HCT116 (cell line): ENCODE data around the gene GSPT1. TPM values are rescaled to one million over a fixed set of nuclear protein-coding genes. Genes with fewer than 3 reads are reported as not detected.

Experiments used
- ATAC-seq: fragments of 200-7000 bp; cut with Tn5 transposase; 2 replicates; pipeline ENCODE4 v1.9.1; 2020; ENCODE audit warnings: mild to moderate bottlenecking, moderate library complexity
- BruUV-seq: library from RNA; stranded (reverse); fragments of 400-500 nt; replicated peaks from 2 replicates; lab custom pipeline; 2021; lab: Mats Ljungman, UMichigan
- CTCF ChIA-PET: fragments of 300-600 bp; sonication (Branson Sonifier 250); formaldehyde crosslinking; loops from one replicate; lab custom pipeline; 2021; ENCODE audit warnings: antibody characterized with exemption; lab: Charles Lee
- POLR2A ChIA-PET: fragments of 300-600, 350-600 bp; sonication (Branson Sonifier 250); formaldehyde crosslinking; loops from one replicate; lab custom pipeline; 2021; ENCODE audit warnings: antibody characterized with exemption; lab: Charles Lee
- RAD21 ChIA-PET, 2 experiments: fragments of 300-600 bp; sonication (Branson Sonifier 250); formaldehyde crosslinking; loops; one replicate each; lab custom pipeline; 2023; ENCODE audit warnings: low total read pairs in 2 of 2; ENCODE audit not compliant: uncharacterized antibody in 2 of 2, unreplicated experiment in 2 of 2, low non-redundant PET in 1 of 2; lab: Charles Lee
- DNase-seq: peaks from one replicate; pipeline ENCODE4 v3.0.0-alpha.2; 2010; ENCODE audit warnings: low read depth, low spot score
- H2AFZ ChIP-seq: fragments of 200-600 bp; shearing (Covaris generic), sonication (generic); 2 replicates; pipeline ENCODE4 v1.6.1; 2017; ENCODE audit warnings: low read depth, mixed run types, mixed read lengths, antibody characterized with exemption, low read length; ENCODE audit not compliant: poor library complexity, severe bottlenecking
- H3K27ac ChIP-seq: 2 replicates; pipeline ENCODE4 v1.5.1; 2012; ENCODE audit warnings: low read depth, low read length
- H3K27me3 ChIP-seq: fragments of 200-600 bp; sonication (generic); 2 replicates; pipeline ENCODE4 v1.6.1; 2016; ENCODE audit warnings: mixed run types, low read length, mixed read lengths; ENCODE audit not compliant: insufficient read depth
- H3K36me3 ChIP-seq, 2 experiments: fragments of 200-500 bp in 1 of 2; fragments of 200-600 bp in 1 of 2; sonication (Bioruptor generic) in 1 of 2; sonication (generic) in 1 of 2; 2 replicates each; pipeline versions ENCODE4 v1.5.1 to v1.6.1; 2014 to 2016; ENCODE audit warnings: low read length in 2 of 2, inconsistent platforms in 1 of 2, mixed read lengths in 1 of 2, mixed run types in 1 of 2; ENCODE audit not compliant: insufficient read depth in 2 of 2, control insufficient read depth in 1 of 2
- H3K4me1 ChIP-seq, 2 experiments: fragments of 200-600 bp in 1 of 2; sonication (generic) in 1 of 2; 2 replicates each; pipeline versions ENCODE4 v1.5.1 to v1.6.1; 2012 to 2017; ENCODE audit warnings: low read length in 2 of 2, inconsistent platforms in 1 of 2, mild to moderate bottlenecking in 1 of 2, mixed read lengths in 1 of 2, mixed run types in 1 of 2, moderate library complexity in 1 of 2; ENCODE audit not compliant: insufficient read depth in 2 of 2, control insufficient read depth in 1 of 2
- H3K4me2 ChIP-seq: fragments of 200-600 bp; sonication (generic); 2 replicates; pipeline ENCODE4 v1.6.1; 2017; ENCODE audit warnings: mixed run types, low read length, mixed read lengths
- H3K4me3 ChIP-seq, 2 experiments: fragments of 200-600 bp in 1 of 2; sonication (generic) in 1 of 2; replicated peaks in 1 of 2; 2 replicates each; pipeline ENCODE4 v1.5.1; 2011 to 2016; ENCODE audit warnings: low read length in 2 of 2, control low read depth in 1 of 2, low read depth in 1 of 2, mild to moderate bottlenecking in 1 of 2, mixed read lengths in 1 of 2, mixed run types in 1 of 2
- H3K79me2 ChIP-seq: fragments of 200-600 bp; sonication (generic); 2 replicates; pipeline ENCODE4 v1.6.1; 2017; ENCODE audit warnings: mild to moderate bottlenecking, mixed run types, low read length, moderate library complexity, mixed read lengths; ENCODE audit not compliant: insufficient read depth
- H3K9ac ChIP-seq: fragments of 200-600 bp; sonication (generic); 2 replicates; pipeline ENCODE4 v1.6.1; 2016; ENCODE audit warnings: low read length, mixed read lengths
- H3K9me2 ChIP-seq: fragments of 200-600 bp; sonication (generic), shearing (Covaris generic); 2 replicates; pipeline ENCODE4 v1.6.1; 2017; ENCODE audit warnings: mixed run types, mild to moderate bottlenecking, moderate library complexity; ENCODE audit not compliant: insufficient read depth
- H3K9me3 ChIP-seq, 2 experiments: fragments of 200-500 bp in 1 of 2; fragments of 200-600 bp in 1 of 2; sonication (Bioruptor generic) in 1 of 2; sonication (generic) in 1 of 2; 2 replicates each; pipeline ENCODE4 v1.6.1; 2014 to 2017; ENCODE audit warnings: low read length in 2 of 2, mixed read lengths in 2 of 2, inconsistent platforms in 1 of 2, low read depth in 1 of 2, mild to moderate bottlenecking in 1 of 2, mixed run types in 1 of 2, moderate library complexity in 1 of 2; ENCODE audit not compliant: control insufficient read depth in 1 of 2, insufficient read depth in 1 of 2
- H4K20me1 ChIP-seq: fragments of 200-600 bp; sonication (generic), shearing (Covaris generic); 2 replicates; pipeline ENCODE4 v1.6.1; 2017; ENCODE audit warnings: mixed run types, mild to moderate bottlenecking, moderate library complexity; ENCODE audit not compliant: insufficient read depth
- CBX3 ChIP-seq: IDR thresholded peaks from 2 replicates; pipeline ENCODE4 v1.6.1; 2012; ENCODE audit warnings: low read depth
- CEBPB ChIP-seq: IDR thresholded peaks from 2 replicates; pipeline ENCODE4 v1.6.1; 2012; ENCODE audit warnings: low read depth
- ELF1 ChIP-seq: IDR thresholded peaks from 2 replicates; pipeline ENCODE4 v1.6.1; 2012; ENCODE audit warnings: low read depth, borderline replicate concordance
- POLR2AphosphoS5 ChIP-seq: IDR thresholded peaks from 2 replicates; pipeline ENCODE4 v1.6.1; 2011; ENCODE audit warnings: mild to moderate bottlenecking, low read depth, low read length, moderate library complexity
- RAD21 ChIP-seq: IDR thresholded peaks from 2 replicates; pipeline ENCODE4 v1.6.1; 2012; ENCODE audit warnings: low read depth, mild to moderate bottlenecking
- SIN3A ChIP-seq: IDR thresholded peaks from 2 replicates; pipeline ENCODE4 v1.6.1; 2012; ENCODE audit warnings: low read depth
- SRF ChIP-seq: IDR thresholded peaks from 2 replicates; pipeline ENCODE4 v1.6.1; 2012; ENCODE audit warnings: low read depth
- TCF7L2 ChIP-seq: IDR thresholded peaks from 2 replicates; pipeline ENCODE4 v1.7.0; 2011; ENCODE audit warnings: borderline replicate concordance, inconsistent platforms; ENCODE audit not compliant: insufficient read depth, insufficient read length; ENCODE audit errors: extremely low read depth
- YY1 ChIP-seq: IDR thresholded peaks from 2 replicates; pipeline ENCODE4 v1.6.1; 2011; ENCODE audit warnings: low read length, low read depth, moderate library complexity, mild to moderate bottlenecking; ENCODE audit not compliant: insufficient replicate concordance; ENCODE audit errors: extremely low read depth
- ZFX ChIP-seq: fragments of 450-650 bp; IDR thresholded peaks from 2 replicates; pipeline ENCODE4 v1.6.1; 2017
- intact Hi-C: fragments of 100-400 bp; cut with micrococcal nuclease; formaldehyde crosslinking; loops from 2 replicates; pipeline ENCODE4 v1.10.0; 2022
- total RNA-seq: library from RNA; stranded (reverse); gene quantifications from one replicate; pipeline ENCODE4 v1.2.1, GENCODE V29; 2021; ENCODE audit not compliant: unreplicated experiment
- TF ChIP-seq, protein P1 (sequence below): IDR thresholded peaks from 2 replicates; pipeline ENCODE4 v1.6.1; 2012
- TF ChIP-seq, protein P2 (sequence below): IDR thresholded peaks from 2 replicates; pipeline ENCODE4 v1.6.1; 2012

GSPT1 gene
- total RNA-seq, 1 experiment from 2014 or later: 148 TPM

DNA sequence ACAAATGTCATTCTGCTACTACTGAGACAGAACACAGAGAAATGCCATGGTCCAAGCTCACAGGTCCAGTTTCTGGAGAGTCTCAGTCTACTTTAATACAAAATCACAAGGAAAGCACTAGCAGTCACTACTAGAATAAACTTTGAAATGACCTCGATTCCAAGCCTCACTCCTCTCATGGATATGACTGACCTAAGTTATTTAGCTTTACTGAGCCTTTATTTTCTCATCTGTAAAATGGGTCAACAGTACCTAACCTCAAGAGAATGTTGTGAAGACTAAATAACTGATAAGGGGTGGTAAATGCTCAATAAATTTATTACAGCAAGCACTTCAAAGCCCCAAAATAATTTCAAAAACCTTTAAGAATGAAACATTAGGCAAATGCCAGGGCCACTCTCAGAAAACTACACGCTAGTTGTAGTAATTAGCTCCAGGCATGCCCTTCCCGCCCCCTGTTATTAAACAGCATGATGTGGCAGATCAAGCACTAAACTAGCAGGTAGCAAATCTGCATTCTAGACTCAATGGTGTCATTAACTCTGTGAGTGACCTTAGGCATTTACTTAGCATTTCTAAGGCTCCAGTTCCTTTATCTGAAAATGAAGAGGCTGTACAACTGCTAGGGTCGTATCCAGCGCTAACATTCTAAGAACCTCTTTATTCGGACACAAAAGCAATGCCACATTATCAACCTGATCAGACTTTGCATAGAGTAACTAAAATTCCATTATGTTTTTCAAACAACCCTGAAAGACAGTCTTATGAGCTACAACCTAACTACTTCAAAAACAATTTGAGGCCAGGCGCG is 8.4 kb downstream of the GSPT1 start:
- DNase-seq (no peak), ATAC-seq (no peak)
- no peak overlapping the region for H3K27ac ChIP-seq
- H3K79me2 ChIP-seq: peaks cover 98% of the 10 kb centered on the region
- CTCF ChIA-PET: no interaction called here
- H3K9me3 ChIP-seq: no peaks in the 10 kb centered on the region
- POLR2A ChIA-PET: interaction anchor here (1.0 kb wide), 1 partner anchor 9 kb away, joined by 3 read pairs; the partner anchor contains the start of gene GSPT1
- BruUV-seq: no TSS peak
- no peaks in the 10 kb centered on the region for H3K27me3 ChIP-seq
- no peak overlapping the region for H3K9ac ChIP-seq
- intact Hi-C loops: no loop called here
- RAD21 ChIA-PET: no interaction called here
- peaks cover 9 to 15% of the 10 kb centered on the region in 2 experiments for H3K36me3 ChIP-seq
- no peak overlapping the region for H3K4me2 ChIP-seq
- H3K9me2 ChIP-seq: no peaks in the 10 kb centered on the region
- H3K4me3 ChIP-seq: no peak overlapping the region
- peaks cover 21% of the 10 kb centered on the region for H4K20me1 ChIP-seq
- H2AFZ ChIP-seq: no peak overlapping the region
- TF ChIP-seq ELF1 (no peak), YY1 (no peak), ZFX (no peak), CEBPB (no peak), TCF7L2 (no peak), SIN3A (no peak), SRF (no peak), CBX3 (no peak), POLR2AphosphoS5 (no peak), RAD21 (no peak)
- TF ChIP-seq, protein P1, sequence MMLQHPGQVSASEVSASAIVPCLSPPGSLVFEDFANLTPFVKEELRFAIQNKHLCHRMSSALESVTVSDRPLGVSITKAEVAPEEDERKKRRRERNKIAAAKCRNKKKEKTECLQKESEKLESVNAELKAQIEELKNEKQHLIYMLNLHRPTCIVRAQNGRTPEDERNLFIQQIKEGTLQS: no peak
- TF ChIP-seq, protein P2, sequence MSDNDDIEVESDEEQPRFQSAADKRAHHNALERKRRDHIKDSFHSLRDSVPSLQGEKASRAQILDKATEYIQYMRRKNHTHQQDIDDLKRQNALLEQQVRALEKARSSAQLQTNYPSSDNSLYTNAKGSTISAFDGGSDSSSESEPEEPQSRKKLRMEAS: no peak
- no peaks in the 10 kb centered on the region for H3K4me1 ChIP-seq
